HG03378 (cell line): Measurements from ENCODE around the gene GMDS.

Experiments
- ATAC-seq: cut with Tn5 transposase; IDR thresholded peaks from one replicate; pipeline ENCODE4 v1.9.1; 2021; ENCODE audit warnings: mild to moderate bottlenecking, moderate library complexity; ENCODE audit not compliant: unreplicated experiment

GMDS gene

DNA sequence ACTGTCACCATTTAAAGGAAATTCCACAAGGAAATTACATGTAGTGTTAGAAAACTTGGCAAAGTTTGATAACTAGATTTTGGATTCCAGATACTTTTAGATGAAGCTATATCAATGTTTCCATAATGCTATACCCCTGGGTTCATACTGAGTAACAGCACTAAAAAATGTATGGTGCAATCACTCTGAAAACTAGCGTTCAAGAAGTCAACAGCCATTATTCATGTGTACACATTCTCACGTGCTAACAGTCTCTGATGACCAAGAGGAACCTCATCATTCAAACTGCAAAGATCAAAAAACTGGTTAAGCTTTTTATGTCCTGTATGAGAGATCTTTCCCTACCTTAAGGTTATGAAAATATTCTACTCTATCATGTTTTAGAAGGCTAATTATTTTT lies 197.6 kb downstream of the GMDS start:
- ATAC-seq = no peak

DNA sequence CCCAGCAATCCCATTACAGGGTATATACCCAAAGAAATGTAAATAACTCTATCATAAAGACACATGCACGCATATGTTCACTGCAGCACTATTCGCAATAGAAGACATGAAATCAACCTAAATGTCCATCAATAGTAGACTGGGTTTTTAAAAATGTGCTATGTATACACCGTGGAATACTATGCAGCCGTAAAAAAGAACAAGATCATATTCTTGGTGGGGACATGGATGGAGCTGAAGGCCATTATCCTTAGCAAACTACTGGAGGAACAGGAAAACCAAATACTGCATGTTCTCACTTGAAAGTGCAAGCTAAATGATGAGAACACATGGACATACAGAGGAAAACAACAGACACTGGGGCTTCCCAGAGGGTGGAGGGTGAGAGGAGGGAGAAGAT lies 201.2 kb downstream of the GMDS start:
- ATAC-seq = no peak

DNA sequence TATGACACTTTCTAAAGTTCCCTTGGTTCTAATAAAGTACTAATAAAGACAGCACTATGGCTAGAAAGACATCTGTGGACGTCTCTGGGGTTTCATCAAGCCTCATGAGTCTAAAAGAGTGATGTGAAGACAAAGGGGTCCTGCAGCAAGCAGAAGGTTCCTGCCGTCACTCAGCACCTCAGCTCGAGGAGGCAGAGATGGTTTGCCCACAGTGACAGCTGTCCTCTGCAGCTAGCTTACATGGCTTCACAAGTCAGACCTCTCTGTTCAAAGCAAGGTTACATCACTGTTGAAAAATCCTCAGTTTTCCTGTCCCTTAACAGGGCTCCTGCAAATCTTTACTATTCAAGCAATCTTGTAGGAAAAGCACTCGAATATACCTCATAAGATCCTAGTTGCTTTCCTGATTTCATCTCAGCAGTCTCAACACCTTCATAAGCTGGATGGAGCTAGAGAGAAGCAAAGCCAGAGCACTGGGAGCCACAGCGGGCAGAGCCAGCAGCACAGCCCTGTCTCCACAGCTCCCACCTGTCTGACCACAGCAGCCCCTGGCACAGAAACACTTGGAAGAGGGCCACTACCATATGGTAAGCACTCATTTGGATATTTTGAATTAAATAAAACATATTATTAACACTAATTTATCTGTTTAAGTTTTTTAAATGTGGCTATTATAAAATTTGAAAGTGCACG lies 202.3 kb downstream of the GMDS start:
- ATAC-seq = no peak

DNA sequence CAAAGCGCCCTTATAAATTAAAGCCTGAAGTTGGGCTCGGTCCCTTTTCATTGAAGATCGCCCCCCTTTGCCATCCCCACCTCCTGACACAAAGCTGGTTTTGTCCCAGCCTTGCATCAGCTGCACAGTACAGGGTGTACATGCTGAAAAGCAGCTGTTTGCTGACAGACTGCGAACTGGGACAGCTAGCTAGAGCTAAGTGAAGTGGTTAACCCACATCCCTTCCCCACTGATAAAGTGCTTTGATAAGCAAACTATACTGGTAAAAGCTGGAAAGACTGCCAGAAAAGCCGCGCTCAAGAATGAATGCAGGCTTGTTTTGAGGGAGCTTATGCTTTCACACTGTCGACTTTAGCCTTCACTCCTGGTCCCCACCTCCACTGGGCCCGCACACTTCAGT lies 207.3 kb downstream of the GMDS start:
- ATAC-seq = no peak

DNA sequence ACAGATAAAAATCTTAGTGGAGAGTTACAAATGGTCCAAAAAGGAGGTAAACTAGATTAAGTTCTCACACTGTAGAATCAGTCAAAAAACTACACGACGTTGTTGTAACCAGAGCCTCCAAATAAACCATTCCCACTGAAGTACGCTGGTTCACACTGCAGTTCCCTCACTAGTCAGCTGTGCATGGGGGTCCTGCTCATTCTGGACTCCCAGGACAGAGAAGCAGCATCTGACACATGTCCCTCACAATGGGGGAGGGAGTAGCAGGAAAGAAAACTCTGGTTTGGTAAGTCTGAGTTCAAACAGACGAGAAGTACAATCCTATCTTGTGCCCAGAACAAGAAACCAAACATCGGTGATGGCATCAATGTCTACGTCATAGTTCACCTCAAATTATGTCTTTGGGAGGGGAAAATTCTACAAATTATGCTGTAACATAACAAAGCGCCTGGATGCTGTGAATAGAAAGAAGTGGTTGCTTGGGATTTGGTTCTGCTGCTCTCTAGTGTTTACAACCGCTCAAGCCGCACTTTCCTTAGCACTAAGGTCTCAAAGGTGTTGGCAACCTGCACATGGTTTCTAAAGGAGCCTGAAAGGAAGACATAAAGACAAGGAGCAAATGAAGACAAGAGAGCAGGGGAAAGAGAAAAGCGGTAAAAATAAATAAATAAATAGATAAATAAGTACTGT lies 208.0 kb downstream of the GMDS start:
- no peak for ATAC-seq

DNA sequence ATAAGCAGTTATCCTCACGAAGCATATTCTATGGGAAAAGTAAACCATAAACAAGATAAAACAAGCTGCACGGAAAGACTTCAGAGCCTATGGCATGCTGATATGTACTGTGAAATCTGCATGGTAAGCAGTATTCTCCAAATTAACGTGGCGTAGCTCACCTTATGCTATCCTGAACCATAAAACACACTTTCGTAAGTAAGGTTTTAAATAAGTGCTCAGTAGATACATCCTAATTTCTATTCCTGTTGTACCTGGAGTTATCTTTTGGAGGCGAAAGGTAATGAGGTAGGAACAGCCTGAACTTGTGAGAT lies 208.7 kb downstream of the GMDS start:
- ATAC-seq = no peak

DNA sequence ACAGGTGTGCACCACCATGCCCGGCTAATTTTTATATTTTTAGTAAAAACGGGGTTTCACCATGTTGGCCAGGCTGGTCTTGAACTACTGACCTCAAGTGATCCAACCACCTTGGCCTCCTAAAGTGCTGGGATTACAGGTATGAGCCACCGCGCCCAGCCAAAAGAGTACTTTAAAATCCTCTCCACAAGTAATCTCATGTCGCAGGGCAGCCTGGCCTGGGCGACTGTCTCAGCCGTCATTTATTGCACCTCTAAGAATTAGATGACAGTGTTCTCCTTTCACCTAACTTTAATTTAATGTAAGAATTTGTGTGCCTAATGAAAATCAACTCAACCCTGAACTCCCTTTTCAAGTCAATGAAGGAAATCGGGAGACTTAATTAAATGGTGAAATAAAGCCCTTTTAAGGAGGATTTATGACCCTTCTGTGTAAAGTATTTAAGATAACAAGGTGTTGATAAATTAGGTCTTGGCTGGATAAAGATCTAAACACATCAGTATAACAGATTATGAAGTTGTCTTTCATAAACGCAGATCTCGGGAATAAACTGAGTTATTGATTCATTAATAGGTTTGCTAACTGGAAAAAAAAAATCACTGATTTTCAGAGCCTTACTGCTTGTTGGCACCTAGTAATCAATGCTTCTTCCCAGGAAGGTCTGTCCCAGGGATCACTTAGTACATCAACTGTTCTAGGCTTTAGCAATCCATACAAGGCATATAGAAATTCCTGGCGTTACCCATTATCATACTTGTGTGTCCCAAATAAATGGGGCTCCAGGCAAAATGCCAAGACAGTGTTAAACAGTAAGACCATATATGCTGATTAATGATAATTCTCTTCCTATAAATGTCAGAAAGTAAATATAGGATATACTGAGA lies 209.3 kb downstream of the GMDS start:
- no peak for ATAC-seq

DNA sequence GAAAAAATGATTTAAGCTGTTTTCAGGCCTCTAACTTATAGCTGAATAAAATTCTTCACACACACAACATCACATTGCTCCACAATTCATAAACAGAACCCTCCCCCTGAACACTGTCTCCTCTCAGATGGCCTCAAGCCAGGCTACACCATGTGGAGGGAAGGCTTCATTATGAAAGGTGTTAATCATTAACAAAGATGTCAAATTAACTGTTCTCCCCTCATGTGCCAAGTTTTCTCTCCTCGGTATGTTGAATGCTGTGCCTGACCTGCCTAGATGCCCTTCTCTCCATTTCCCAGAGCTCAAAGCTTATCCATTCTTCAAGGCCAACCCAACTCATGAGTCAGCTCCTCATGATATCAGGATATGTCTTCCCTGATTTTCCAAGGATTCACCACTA lies 210.4 kb downstream of the GMDS start:
- no peak for ATAC-seq

DNA sequence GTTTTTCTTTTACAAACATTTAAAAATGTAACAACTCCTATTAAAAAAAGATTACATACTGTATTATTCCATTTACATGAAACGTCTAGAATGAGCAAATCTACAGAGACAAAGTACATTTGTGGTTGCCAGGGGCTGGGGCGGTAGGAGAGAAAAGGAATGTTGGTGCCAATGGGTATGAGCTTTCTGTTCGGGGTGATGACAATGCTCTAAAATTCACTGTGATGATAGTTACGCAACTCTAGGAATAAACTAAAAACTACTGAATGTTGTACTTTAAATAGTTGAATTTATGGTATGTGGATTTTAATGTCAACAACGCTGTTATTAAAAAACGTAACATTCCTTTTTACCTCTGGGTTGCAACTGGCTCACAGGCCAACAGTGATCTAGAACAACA lies 211.1 kb downstream of the GMDS start:
- no peak for ATAC-seq

DNA sequence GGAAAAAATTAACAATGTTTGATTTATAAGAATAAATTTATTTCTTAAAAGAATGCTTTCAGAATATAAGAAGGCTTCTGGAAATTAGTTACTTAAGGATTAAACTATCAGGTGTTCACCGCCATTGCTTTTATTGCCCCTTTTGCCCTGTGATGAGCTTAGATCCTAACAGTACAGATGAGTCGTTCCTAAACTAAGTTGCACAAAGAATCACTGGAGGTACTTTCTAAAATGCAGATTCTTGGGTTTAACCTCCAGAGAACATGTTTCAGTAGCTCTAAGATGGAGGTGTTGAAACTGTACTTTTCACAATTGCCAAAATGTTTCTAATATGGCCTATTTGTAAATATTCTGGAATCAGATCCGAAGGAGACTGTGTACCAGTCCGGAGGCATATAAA lies 211.9 kb downstream of the GMDS start:
- ATAC-seq = no peak

DNA sequence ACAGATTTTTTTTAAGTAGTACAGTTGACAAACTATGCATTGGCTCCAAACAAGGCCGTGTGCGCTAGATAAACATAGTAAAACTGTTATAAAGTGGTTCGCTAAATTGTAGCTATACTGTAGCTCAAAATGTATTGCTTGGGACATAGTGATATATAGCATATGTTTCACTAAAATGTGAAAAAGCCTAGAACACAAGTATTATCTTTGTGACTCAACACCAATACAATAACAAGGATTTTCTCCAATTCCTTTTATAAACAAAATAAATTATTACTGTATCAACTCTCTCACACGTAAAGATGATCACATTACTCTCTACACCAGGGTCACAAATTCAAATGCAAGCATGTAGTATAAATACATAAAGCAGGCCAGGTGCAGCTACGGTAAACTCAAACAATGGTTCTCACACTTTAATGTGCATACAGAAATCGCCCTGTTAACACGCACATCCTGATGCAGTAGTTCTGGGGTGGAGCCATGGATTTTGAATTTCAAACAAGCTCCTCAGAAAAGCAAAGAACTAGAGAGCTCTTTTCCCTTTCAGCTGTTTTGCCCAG lies 214.6 kb downstream of the GMDS start:
- no peak for ATAC-seq

DNA sequence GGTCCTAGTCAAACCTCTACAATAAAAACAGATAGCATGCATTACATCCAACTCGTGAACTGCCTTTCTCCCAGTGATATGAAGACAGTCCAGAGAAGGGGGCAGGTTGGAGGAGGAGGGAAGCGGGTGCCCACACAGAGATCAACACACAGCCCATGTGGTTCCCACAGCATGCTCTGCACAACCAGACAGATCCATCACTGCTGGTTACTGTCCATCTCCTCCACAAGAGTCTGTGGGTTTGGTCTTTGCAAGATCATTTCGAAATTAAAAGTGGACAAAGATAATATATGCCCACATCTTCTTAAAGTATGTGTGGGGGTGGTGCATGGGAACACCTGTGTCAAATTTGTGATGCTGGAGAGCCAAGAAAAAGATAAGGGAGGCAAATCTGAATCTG lies 215.5 kb downstream of the GMDS start:
- no peak for ATAC-seq

DNA sequence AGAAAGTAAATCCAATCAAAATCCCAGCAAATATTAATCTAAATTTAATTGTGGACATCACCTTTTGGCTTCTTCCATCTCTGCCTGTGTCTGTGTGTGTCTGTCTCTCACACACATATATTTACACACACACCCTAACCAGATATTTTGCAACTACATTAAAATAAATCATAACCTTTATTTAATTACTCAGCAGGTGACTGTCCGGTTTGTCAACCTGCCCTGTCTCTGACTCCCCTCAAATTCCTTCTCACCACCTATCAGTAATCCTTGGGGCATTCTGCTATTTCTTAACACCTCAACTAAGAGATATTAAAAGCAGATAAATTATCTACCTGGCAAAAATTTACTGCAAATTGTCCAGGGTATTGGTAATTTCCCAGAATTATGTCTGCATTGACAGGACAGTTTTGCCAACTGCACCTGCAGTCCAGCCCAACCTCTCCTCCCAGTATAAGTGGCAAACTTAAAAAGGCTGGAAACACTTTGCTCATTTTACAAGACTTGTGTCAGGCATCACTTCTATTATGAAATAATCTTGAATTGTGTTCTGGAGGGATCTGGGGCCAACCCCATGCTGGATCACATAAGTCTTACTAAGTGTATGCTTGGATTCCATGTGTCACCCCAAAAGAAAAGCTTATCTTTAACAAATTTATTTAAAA lies 216.1 kb downstream of the GMDS start:
- no peak for ATAC-seq

DNA sequence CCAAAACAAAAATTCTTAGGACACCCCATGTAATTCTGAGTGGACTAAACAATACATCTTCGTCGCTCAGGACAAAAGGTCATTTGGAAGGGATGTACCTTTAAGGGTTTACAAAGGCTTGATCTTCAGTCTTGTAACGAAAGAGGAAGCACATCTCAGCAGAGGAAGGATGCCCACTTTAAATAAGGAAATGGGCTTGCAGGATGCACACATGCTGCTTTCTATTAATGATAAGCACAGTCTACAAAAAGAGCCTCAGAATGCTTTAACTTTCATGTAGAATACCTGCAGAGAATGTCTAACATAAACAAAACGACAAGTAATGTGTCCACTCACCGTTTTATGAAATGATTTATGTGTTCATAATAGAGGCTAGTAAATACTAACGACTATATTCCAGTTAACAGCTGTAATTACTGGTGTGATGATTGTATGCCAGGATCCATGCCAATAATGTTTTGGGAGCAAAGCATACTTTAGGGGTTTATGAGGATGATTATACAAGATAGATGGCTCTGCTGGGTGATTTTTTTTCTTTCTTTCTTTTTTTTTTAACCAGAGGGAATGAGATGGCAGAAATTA lies 216.9 kb downstream of the GMDS start:
- ATAC-seq = peak; percentile 78

DNA sequence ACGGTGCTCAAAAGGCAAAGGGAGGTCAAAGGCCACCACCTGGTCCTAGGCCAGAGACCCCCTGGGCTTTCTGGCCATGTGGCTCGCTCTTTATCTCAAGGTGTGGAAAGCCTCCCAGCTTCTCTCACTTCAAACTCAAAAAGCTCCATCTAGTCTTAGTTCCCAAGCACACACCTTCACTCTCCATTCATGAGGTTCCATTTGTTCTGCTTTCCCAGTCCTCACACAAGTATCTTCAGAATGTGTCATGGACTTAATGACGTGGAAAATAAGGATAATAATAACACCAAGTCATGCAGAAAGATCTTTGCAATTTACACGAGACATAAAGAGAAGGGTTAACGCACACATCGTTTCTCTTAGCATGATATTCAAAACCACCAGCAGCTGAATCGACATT lies 219.3 kb downstream of the GMDS start:
- ATAC-seq = no peak

DNA sequence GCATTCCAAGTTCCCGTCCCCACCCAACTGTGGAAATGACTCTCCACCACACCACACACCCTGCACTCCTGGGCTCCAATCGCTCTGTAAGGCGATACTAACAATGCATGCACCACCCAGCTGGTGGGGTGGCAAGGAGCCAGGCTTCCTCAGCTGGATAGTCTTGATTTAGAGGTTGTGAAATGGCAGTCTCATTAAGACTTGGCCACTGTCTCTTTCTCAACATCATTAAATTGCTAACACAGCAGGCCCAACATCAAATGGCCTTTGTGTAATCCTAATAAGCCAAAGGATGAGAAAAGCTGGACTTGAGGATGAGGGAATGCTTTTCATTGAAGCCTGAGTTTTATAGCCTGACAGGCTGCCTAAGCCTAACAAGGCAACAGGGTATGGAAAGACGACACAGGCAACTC lies 223.7 kb downstream of the GMDS start:
- ATAC-seq = no peak

DNA sequence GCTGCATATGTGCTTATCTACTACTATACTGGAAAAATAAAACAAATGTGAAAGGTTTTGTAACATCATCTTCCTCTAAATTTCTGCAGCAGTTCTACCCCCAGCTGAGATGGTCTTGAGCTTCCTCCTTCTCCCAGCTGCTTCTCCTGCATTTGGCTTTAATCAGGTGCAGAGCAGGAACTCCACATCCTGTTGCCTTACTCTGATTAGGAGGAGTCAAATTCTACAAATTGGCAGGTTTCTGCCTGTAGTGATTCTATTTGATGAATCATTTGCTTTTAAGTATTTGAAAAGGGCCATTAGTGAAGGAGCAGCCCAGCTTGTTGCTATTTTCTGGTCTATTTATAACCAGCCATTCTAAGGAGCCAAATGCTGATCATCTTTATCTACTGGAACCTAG lies 224.5 kb downstream of the GMDS start:
- ATAC-seq = no peak

DNA sequence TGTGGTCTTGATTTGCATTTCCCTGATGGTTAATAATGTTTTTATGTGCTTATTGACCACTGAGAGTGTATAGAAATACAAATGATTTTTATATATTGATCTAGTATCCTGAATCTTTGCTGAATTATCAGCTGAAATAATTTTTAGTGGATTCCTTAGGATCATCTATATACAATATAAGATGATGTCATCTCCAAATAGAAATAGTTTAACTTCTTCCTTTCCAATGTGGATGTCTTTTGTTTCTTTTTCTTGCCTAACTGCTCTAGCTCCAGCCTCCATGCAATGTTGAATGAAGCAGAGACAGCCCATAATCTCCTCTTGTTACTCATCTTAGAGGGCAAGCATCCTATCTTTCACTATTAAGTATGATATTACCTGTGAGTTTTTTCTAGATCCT lies 226.4 kb downstream of the GMDS start:
- ATAC-seq = no peak

DNA sequence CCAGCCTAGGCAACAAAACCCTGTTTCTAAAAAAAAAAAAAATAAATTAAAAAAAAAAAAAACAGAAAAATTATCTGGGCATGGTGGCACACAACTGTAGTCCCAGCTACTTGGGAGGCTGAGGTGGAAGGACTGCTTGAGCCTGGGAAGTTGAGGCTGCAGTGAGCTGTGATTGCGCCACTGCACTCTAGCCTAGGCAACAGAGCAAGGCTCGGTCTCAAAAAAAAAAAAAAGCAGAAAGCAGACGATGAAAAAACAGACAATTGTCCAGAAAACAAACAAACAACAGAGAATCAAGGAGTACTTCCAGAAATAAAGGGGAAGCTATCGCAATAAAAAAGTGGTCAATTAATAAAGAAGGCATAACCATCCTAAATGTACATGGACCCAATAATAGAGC lies 229.4 kb downstream of the GMDS start:
- ATAC-seq = no peak

DNA sequence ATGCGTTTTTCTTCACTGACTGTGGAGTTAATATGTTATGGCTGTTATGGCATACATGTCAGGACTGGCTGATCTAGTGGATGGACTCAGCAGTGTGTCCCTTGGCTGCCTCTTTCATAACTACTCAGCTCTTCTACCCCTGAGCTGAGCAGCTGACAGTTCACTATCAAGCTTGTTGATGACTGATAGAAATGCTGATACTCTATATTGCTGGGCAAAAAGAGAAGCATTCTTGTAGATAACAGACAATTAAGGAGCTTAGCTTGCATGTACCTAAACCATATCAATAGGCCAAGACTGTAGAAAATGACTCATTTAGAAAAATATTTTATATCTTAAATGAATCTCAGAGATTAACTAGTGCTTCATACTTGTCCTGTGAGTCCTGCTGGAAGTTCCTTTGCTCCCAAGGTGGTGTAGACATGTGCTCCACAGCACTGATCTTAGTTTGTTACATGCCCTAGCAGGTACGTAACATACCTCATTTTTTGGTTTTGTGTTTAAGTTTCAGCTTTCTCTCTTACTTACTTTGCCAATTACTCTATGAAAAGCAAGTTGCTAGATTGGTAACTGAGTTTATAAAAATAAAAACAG lies 236.9 kb downstream of the GMDS start:
- no peak for ATAC-seq
